Upper lobe of right lung (tissue), 1 donor: ENCODE data around the gene ARMC6. TPM values are rescaled to one million over a fixed set of nuclear protein-coding genes. Genes with fewer than 3 reads are reported as not detected.
"Not testable (repeated sequence)": the region's sequence is repeated elsewhere in the genome, so short reads cannot be mapped to it uniquely, and the experiment has no call there.

Experiments used
- ATAC-seq: fragments of 200-7000 bp; cut with Tn5 transposase; one replicate; pipeline ENCODE4 v1.9.1; 2020; ENCODE audit warnings: mild to moderate bottlenecking, moderate library complexity
- DNase-seq: peaks from one replicate; pipeline ENCODE4 v3.0.0-alpha.2; 2020
- H3K27ac ChIP-seq: fragments of 200-600 bp; one replicate; pipeline ENCODE4 v1.8.0; 2022
- H3K27me3 ChIP-seq: fragments of 200-600 bp; one replicate; pipeline ENCODE4 v1.8.0; 2022; ENCODE audit warnings: mild to moderate bottlenecking
- H3K36me3 ChIP-seq: fragments of 200-600 bp; one replicate; pipeline ENCODE4 v1.8.0; 2022
- H3K4me1 ChIP-seq: fragments of 200-600 bp; one replicate; pipeline ENCODE4 v1.8.0; 2022
- H3K4me3 ChIP-seq: fragments of 200-600 bp; one replicate; pipeline ENCODE4 v1.8.0; 2022; ENCODE audit warnings: mild to moderate bottlenecking
- H3K9me3 ChIP-seq: fragments of 200-600 bp; one replicate; pipeline ENCODE4 v1.8.0; 2022
- CTCF ChIP-seq: fragments of 200-600 bp; IDR thresholded peaks from one replicate; pipeline ENCODE4 v1.8.0; 2022; ENCODE audit warnings: antibody characterized with exemption
- intact Hi-C: fragments of 100-400 bp; cut with DNase I; formaldehyde crosslinking; loops from one replicate; pipeline ENCODE4 v1.11.0; 2022
- total RNA-seq: library from RNA; stranded (reverse); fragmentation: NEBNext Ultra II Directional; extraction: Animal tissue kit (Norgen Biotek cat#: 25700); gene quantifications from one replicate; pipeline ENCODE4 v1.2.1, GENCODE V29; 2021
- donor health status: DM: no; HTN: yes; CAD: no; lungs with severe emphysema.

The ARMC6 gene
- total RNA-seq, 1 donor from 2014 or later: 21.7 TPM

GRCh38 chr19:19103167-19103566 lies 69.8 kb downstream of the ARMC6 start:
- Histone ChIP-seq H3K27me3 (no peaks in the 10 kb centered on the region), H3K4me1 (no peaks in the 10 kb centered on the region), H3K9me3 (no peaks in the 10 kb centered on the region), H3K27ac (no peak overlapping the region), H3K36me3 (no peaks in the 10 kb centered on the region), H3K4me3 (no peak overlapping the region)
- TF ChIP-seq CTCF: no peak
- no peak for DNase-seq
- ATAC-seq: no peak
- intact Hi-C loops: no loop called here

DNA sequence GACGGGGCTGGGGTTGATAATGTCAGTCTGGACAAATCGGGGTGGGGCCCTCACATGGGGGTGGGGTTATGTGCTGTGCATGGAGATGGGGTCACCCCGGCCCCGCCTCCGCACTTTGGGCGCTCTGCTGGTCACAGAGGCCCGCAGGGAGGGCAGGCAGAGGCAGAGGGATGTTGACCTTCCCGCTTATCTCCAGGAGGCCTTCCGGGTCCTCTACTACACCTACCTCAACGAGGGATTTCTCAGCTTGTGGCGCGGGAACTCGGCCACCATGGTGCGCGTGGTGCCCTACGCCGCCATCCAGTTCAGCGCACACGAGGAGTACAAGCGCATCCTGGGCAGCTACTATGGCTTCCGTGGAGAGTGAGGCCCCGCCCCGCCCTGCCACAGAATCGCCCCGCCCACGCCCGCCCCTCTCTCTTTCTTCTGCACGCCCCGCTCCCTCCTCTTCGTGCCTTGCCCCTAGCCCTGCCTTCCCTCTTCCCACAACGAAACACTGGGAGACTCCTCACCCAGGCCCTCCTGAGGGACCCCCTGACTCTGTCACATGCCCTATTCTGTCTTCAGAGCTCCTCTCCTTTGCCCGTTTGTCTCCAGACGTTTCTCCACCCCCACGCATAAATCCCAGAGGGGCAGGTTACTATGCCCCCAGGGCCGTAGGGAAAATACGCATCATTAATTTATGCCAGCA lies 72.1 kb downstream of the ARMC6 start:
- intact Hi-C loops: no loop called here
- peak; percentile 45 for ATAC-seq
- DNase-seq: no peak
- H3K27ac ChIP-seq: no peak overlapping the region
- no peak for TF ChIP-seq CTCF
- no peaks in the 10 kb centered on the region for H3K36me3 ChIP-seq
- H3K9me3 ChIP-seq: no peaks in the 10 kb centered on the region
- H3K4me3 ChIP-seq: peak overlapping the region; percentile 19
- H3K4me1 ChIP-seq: no peaks in the 10 kb centered on the region
- H3K27me3 ChIP-seq: no peaks in the 10 kb centered on the region

DNA sequence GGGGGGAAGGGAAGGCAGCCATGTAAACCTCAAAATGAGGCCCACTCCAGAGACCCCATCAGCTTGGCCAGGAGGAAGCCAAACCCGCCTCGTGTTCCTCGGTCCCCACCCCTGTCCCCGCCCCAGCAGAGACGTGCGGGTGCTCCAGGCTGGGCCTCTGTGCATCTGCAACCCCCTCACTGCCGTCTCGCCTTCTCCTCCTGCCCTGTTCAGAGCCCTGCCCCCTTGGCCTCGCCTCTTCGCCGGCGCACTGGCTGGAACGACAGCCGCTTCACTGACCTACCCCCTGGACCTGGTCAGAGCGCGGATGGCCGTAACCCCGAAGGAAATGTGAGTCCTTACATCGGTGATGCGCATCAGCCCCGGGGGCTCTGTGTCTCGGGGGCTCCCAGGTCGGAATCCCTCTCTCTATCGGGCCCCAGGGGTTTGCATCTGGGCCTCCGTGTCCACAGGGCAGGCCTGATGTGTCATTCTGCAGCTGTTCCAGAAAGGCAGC lies 72.7 kb downstream of the ARMC6 start:
- no peak for TF ChIP-seq CTCF
- H3K36me3 ChIP-seq: no peaks in the 10 kb centered on the region
- intact Hi-C loops: no loop called here
- ATAC-seq (no peak), DNase-seq (no peak)
- peak overlapping the region; percentile 19 for H3K4me3 ChIP-seq
- H3K27me3 ChIP-seq: no peaks in the 10 kb centered on the region
- no peak overlapping the region for H3K27ac ChIP-seq
- no peaks in the 10 kb centered on the region for H3K9me3 ChIP-seq
- no peaks in the 10 kb centered on the region for H3K4me1 ChIP-seq

DNA sequence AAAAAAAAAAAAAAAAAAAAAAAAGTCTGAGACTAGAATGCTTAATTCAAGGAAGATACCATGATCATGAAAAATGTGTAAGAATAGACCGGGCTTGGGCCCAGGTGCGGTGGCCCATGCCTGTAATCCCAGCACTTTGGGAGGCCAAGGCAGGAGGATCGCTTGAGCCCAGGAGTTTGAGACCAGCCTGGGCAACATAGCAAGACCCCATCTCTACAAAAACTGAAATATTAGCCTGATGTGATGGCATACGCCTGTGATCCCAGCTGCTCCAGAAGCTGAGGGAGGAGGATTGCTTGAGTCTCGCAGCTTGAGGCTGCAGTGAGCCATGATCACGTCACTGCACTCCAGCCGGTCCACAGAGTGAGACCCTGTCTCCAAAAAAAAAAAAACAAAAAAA lies 73.5 kb downstream of the ARMC6 start:
- H3K36me3 ChIP-seq, H3K4me1 ChIP-seq, intact Hi-C loops, DNase-seq, H3K27me3 ChIP-seq, H3K27ac ChIP-seq, H3K9me3 ChIP-seq, H3K4me3 ChIP-seq, ATAC-seq: not testable (repeated sequence)

- no peaks in the 10 kb centered on the region for H3K4me1 ChIP-seq
- ATAC-seq: no peak
- DNase-seq: no peak
- H3K9me3 ChIP-seq: no peaks in the 10 kb centered on the region
- no peak for TF ChIP-seq CTCF
- no peaks in the 10 kb centered on the region for H3K27me3 ChIP-seq
- H3K4me3 ChIP-seq: no peak overlapping the region
- no peaks in the 10 kb centered on the region for H3K36me3 ChIP-seq
- intact Hi-C loops: no loop called here
- H3K27ac ChIP-seq: no peak overlapping the region
These were observed 74.3 kb downstream of the ARMC6 start for GRCh38 chr19:19107654-19108053.

Other genes starting within 250 kb of the ARMC6 start
- gene COMP, start 242.3 kb upstream of the ARMC6 start, total RNA-seq: 9.7 TPM
- 80.8 TPM for gene UPF1, start 201.6 kb upstream of the ARMC6 start, total RNA-seq
- not detected for gene CERS1, start 137.4 kb upstream of the ARMC6 start, total RNA-seq
- gene COPE, start 114.2 kb upstream of the ARMC6 start, total RNA-seq: 141 TPM
- gene DDX49, start 113.9 kb upstream of the ARMC6 start, total RNA-seq: 45.9 TPM
- 29.3 TPM for gene HOMER3, start 92.4 kb upstream of the ARMC6 start, total RNA-seq
- gene SUGP2, start 86 bp upstream of the ARMC6 start, total RNA-seq: 75.6 TPM
- 12.7 TPM for gene SLC25A42, start 30.4 kb downstream of the ARMC6 start, total RNA-seq
- 31.0 TPM for gene TMEM161A, start 104.9 kb downstream of the ARMC6 start, total RNA-seq
- 1.4 TPM for gene MEF2B, start 136.7 kb downstream of the ARMC6 start, total RNA-seq
- gene BORCS8, start 158.5 kb downstream of the ARMC6 start, total RNA-seq: 24.8 TPM
- 66.8 TPM for gene RFXANK, start 158.7 kb downstream of the ARMC6 start, total RNA-seq
- 12.6 TPM for gene NR2C2AP, start 169.8 kb downstream of the ARMC6 start, total RNA-seq
- not detected for gene NCAN, start 178.4 kb downstream of the ARMC6 start, total RNA-seq
- 1.4 TPM for gene TM6SF2, start 239.7 kb downstream of the ARMC6 start, total RNA-seq